Testis (tissue), 3 donors: ENCODE data around the gene UBC. TPM values are rescaled to one million over a fixed set of nuclear protein-coding genes. Genes with fewer than 3 reads are reported as not detected.
"Not testable (repeated sequence)": the region's sequence is repeated elsewhere in the genome, so short reads cannot be mapped to it uniquely, and the experiment has no call there.

Source experiments
- DNase-seq: peaks from one replicate; pipeline ENCODE4 v3.0.0-alpha.2; 2019
- H3K27ac ChIP-seq, 2 donors: fragments of 200-600 bp; sonication (generic); one replicate each; pipeline ENCODE4 v1.5.1; 2019
- H3K27me3 ChIP-seq: fragments of 200-600 bp; sonication (generic); one replicate; pipeline ENCODE4 v1.5.1; 2019
- H3K36me3 ChIP-seq: fragments of 200-600 bp; sonication (generic); one replicate; pipeline ENCODE4 v1.5.1; 2017; ENCODE audit warnings: low read depth; ENCODE audit errors: missing control alignments
- H3K4me1 ChIP-seq: fragments of 200-600 bp; sonication (generic); one replicate; pipeline ENCODE4 v1.5.1; 2019
- H3K4me3 ChIP-seq, 2 donors: fragments of 200-600 bp; sonication (generic); one replicate each; pipeline ENCODE4 v1.5.1; 2017 to 2019
- H3K9me3 ChIP-seq: fragments of 200-600 bp; sonication (generic); one replicate; pipeline ENCODE4 v1.5.1; 2017
- CTCF ChIP-seq, 3 experiments: fragments of 450-650 bp in 2 of 3; fragments of 200-600 bp in 1 of 3; sonication (generic) in 1 of 3; IDR thresholded peaks; one replicate each; pipeline ENCODE4 v1.5.1; 2016 to 2019; ENCODE audit warnings: antibody characterized with exemption in 3 of 3, mild to moderate bottlenecking in 2 of 3, moderate library complexity in 1 of 3
- POLR2A ChIP-seq: fragments of 450-650 bp; IDR thresholded peaks from one replicate; pipeline ENCODE4 v1.6.1; 2017; ENCODE audit warnings: antibody characterized with exemption, mild to moderate bottlenecking, moderate library complexity
- WGBS, 2 donors: methylation state at CpG; one replicate each; pipeline ENCODE4 v1.1.5; 2018; 5-methylcytosine and 5-hydroxymethylcytosine counted together
- intact Hi-C: fragments of 100-400 bp; cut with DNase I; formaldehyde crosslinking; loops from one replicate; pipeline ENCODE4 v1.15.1; 2023; ENCODE audit warnings: low total_unique reads
- polyA plus RNA-seq: library from polyadenylated mRNA; stranded (reverse); fragments of 350-450 nt; fragmentation: Illumina TruSeq; extraction: RNeasy Lipid Tissue Mini Kit (QIAGEN cat#74804); gene quantifications from one replicate; pipeline ENCODE4 v1.2.3, GENCODE V29; 2014; ENCODE audit warnings: low read depth, low replicate concordance; ENCODE audit not compliant: insufficient read depth
- total RNA-seq, 2 donors: library from RNA; depleted of rRNA; stranded (reverse); fragments of >200 nt; gene quantifications; one replicate each; pipeline ENCODE4 v1.2.3, GENCODE V29; 2016

The UBC gene
- total and polyA plus RNA-seq, 3 donors from 2014 or later, result 1,262 to 2,678 (median 1,458) TPM

- Histone ChIP-seq H3K9me3 (no peaks in the 10 kb centered on the region), H3K4me1 (peaks cover 27% of the 10 kb centered on the region), H3K27ac (peak overlapping the region; percentile 41 to 100), H3K27me3 (no peaks in the 10 kb centered on the region), H3K4me3 (peak overlapping the region; percentile 6 to 30), H3K36me3 (no peaks in the 10 kb centered on the region)
- no peak for TF ChIP-seq CTCF (IDR thresholded peaks at IDR 0.05)
- TF ChIP-seq POLR2A, result no peak
- intact Hi-C loops, result no loop called here
- 27 to 34% methylated on average over 16 of the region's 16 CpGs for WGBS, 2 donors
- DNase-seq, result peak; percentile 64
Measured at GRCh38 chr12:124921200-124922031, 7.0 kb upstream of the UBC start.

- Histone ChIP-seq H3K27ac (peak overlapping the region; percentile 45 to 100), H3K4me1 (peaks cover 37% of the 10 kb centered on the region), H3K36me3 (no peaks in the 10 kb centered on the region), H3K4me3 (no peak overlapping the region), H3K27me3 (no peaks in the 10 kb centered on the region), H3K9me3 (no peaks in the 10 kb centered on the region)
- intact Hi-C loops, result no loop called here
- WGBS, 2 donors, result 81 to 86% methylated on average over 4 of the region's 4 CpGs
- TF ChIP-seq CTCF (IDR thresholded peaks at IDR 0.05) (no peak), POLR2A (no peak)
- DNase-seq, result no peak
Measured at GRCh38 chr12:124920353-124920935, 6.0 kb upstream of the UBC start.

- peaks cover 37% of the 10 kb centered on the region for H3K4me1 ChIP-seq
- TF ChIP-seq POLR2A (no peak), CTCF (IDR thresholded peaks at IDR 0.05) (no peak)
Measured at GRCh38 chr12:124919521-124920352, 5.3 kb upstream of the UBC start.

GRCh38 chr12:124918622-124918988, 4.2 kb upstream of the UBC start:
- H3K9me3 ChIP-seq, H3K36me3 ChIP-seq, H3K27me3 ChIP-seq, intact Hi-C loops, H3K4me3 ChIP-seq, DNase-seq: not testable (repeated sequence)
- H3K27ac ChIP-seq, result peak overlapping the region; percentile 100
- WGBS, 2 donors, result 50 to 78% methylated on average over 3 of the region's 3 CpGs
- H3K4me1 ChIP-seq, result peaks cover 37% of the 10 kb centered on the region

More at GRCh38 chr12:124919521-124920352, 5.3 kb upstream of the UBC start:
- Histone ChIP-seq H3K27ac (peak overlapping the region; percentile 13 to 100), H3K4me3 (no peak overlapping the region), H3K9me3 (no peaks in the 10 kb centered on the region), H3K36me3 (no peaks in the 10 kb centered on the region), H3K27me3 (no peaks in the 10 kb centered on the region)
- intact Hi-C loops, result no loop called here
- WGBS, 2 donors, result 58 to 68% methylated on average over 17 of the region's 17 CpGs
- no peak for DNase-seq
